Astrocyte of the hippocampus (primary cell): ENCODE measurements around the gene MROH7.

Experiments used
- DNase-seq: peaks from one replicate; pipeline ENCODE4 v3.0.0; 2011; ENCODE audit warnings: low read depth, low spot score

MROH7 gene

DNA sequence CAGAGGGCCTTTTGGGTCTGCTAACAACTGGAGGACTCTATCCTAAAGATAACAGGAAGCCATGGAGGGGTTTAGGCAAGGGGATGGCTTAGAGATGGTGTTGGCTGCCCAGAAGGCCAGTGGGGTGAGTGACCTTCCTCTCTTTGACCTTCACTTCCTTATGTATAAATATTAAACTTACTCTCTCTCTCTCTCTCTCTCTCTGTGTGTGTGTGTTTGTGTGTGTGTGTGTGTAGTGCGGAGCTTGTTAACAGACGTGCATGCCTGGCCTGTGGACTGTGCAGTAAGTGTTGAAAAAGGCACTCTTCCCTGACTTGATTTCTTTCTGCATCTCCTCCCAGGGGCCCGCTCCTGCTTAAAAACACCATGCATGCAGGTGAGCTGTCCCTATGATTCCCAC is 10.0 kb downstream of the MROH7 start:
- no peak for DNase-seq

DNA sequence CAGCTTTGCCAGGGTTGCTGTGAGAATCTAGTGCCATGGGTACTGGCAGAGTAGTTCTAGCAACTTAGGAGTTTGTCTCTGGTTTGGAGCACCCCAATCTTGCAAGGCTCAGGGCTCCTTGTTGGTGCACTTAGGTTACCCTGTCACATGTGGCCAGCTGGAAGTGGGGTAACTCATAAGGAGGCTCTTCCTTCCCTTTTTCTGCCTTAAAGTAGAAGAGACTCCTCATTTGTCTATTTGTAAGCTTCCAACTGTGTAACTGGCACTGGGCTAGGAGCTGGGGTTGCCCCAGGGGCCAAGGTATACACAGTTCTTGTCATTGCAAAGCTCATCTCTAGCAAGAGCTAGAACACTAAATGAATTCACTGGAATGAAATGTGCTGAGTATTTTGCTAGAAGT is 10.6 kb downstream of the MROH7 start:
- no peak for DNase-seq

DNA sequence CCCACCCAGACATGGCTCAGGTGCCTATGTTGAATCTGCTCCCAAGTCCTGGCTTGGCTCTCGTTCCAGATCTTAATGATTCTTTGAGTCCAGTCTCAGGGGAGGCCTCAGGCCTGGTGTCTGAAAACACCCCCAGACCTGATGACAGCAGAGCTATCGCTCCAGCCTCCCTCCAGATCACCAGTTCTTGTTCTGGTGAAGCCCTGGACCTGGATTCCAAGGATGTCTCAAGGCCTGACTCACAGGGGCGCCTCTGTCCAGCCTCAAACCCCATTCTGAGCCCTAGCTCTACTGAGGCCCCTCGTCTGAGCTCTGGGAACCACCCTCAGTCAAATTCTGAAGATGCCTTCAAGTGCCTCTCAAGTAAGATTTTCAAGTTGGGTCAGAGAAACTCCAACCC is 11.4 kb downstream of the MROH7 start:
- DNase-seq = peak; percentile 9

DNA sequence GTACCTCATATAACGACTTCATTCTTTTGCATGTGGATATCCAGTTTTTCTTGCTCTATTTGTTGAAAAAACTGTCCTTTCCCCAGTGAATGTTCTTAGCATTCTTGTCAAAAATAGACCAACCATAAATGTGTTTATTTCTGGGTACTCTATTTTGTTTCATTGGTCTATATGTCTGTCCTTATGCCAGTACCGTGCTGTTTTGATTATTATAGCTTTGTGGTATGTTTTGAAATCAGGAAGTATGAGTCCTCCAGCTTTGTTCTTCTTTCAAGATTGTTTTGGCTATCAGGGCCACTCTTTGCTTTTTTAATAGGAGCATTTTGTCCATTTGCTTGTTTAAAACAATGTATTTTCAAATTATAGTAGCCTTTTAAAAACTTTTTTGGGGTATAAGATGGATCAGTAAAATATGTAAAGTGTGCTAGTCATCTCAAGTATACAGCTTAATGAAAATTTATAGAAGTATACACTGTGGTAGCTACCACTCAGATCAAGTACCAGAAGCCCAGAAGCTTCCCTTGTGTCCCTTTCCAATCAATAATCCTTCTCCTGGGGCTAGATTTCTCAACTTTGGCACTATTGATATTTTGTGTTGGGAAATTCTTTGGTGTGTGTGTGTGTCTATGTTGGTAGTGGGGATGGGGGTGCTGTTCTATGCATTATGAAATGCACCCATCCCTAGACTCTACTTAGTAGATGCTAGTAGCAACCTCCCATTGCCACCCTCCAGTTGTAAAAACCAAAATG is 16.8 kb downstream of the MROH7 start:
- DNase-seq = no peak

DNA sequence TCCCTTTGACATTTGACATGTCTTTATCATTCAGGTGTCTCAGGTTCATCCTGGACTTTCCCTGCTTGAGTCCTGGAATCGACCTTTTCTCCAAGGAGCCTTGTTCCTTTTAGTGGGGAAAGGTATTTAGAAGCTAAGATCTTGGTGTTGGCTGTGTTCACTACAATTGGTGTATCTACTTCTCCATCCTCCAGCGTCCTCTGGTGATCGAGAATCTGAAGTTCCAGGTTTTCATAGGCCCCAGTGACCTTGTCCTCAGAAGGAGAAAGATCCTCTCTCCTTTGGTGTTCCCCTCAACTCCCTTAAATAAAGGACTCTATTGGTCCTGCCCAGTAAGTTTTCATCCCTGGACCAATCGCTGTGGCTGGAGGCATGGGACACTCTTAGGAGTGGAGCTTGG is 22.1 kb downstream of the MROH7 start:
- DNase-seq = no peak

DNA sequence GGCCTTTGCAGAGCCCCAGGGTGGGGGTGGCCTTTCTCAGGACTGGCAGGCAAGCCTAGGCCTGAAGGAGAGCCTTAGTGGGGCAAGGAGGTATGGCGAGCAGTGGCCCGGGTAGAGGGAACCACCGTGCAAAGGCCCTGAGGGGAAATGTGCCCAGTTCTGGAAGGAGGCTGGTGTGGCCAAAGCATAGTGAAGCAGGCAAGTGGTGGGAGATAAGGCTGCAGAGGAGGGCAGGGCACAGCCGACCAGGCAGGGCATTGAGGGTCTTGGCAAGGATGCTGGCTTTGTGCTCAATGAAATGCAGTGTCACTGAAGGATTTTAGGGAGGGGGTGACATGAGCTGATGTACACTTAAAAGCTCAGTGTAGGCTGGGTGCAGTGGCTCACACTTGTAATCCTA is 22.8 kb downstream of the MROH7 start:
- DNase-seq = no peak

DNA sequence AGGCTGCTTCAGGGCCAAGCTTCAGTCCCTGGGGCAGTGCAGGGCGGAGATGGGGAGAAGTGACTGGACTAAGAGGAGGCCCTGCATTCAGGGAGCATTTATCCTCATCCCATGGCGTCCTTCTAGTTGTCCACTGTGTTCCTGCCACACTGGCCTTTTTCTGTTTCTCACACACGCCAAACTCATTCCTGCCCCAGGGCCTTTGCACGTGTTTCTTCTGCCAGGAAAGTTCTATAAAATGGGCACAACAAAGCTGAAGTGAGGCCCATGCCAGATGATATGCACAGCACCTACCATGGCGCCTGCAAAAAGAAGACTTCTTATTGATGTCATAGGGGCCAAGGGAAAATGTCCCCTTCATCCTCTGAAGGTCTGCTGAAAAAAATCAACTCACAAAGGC is 24.3 kb downstream of the MROH7 start:
- no peak for DNase-seq

DNA sequence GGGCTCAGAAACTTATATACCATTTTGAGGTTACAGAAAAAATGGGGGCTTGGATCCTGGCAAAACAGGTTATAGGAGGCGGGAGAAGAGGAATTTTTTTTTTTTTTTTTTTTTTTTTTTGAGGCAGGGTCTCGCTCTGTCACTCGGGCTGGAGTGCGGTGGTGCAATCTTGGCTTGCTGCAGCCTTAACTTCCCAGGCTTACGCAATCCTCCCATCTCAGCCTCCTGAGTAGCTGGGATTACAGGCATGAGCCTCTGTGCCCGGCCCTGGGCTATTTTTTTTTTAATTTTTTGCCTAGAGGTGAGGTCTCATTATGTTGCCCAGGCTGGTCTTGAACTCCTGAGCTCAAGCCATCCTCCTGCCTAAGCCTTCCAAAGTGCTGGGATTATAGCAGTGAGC is 24.7 kb downstream of the MROH7 start:
- no peak for DNase-seq

DNA sequence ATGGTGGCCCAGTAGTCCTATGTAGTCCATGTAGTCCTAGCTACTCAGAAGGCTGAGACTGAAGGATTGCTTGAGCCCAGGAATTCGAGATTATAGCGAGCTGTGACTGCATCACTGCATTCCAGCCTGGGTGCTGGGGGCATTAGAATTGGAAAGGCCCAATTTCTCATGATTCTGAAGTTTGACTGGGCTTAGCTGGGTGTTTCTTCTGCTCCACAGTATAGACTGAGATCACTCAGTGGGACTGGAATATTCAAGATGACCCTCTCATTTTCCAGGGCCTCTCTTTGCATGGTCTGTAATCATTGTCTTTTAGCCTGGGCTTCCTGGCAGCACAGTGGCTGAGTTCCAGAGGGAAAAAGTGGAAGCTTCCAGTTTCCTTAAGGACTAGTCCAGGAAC is 26.2 kb downstream of the MROH7 start:
- DNase-seq = no peak

DNA sequence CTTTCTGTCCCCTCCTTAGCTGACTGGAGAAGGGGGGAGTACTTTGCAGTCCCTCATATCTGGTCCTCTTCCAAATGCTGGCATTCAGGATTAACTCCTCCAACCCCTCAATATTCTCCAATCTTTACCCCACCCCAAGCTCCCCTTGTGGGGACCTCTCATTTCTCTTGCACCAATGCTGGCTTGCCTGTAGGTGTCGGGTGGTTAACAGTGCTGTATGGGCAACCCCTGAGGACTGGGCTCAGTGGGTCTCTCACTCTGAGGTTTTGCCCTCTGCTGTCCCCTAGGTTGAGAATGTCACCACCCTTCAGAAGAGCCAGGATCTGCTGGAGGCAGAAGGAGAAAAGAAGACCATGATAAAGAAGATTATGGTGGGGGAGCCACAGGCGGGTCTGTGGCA is 27.0 kb downstream of the MROH7 start:
- DNase-seq = no peak

DNA sequence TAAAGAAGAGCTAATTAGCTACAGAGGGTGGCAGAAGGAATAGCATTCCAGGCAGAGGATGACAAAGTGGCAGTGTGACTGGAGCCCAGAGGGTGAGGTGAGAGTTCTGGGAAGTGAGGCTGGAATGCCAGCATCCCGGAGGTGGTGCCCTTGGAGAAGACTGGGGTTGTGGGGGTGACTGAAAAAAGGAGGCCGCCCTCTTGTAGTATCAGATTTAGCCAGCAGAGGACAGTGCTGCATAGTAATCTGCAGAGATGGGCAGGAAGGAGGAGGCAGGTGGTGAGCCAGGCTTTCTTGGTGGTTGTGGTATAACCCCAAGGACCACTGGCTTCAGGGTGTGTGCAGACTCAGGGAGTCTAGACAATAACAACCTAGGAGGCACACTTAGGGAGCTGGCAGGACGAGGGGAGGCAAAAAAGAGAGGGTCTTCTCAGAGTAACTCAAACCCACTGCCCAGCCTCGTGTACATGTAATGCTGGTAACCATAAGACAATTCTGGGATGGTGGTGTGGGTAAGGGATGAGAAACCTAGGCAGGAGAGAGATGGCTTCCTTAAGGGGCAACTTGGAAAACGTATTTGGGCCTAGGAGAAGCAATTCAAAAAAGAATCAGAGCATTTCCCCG is 30.5 kb downstream of the MROH7 start:
- peak; percentile 68 for DNase-seq

DNA sequence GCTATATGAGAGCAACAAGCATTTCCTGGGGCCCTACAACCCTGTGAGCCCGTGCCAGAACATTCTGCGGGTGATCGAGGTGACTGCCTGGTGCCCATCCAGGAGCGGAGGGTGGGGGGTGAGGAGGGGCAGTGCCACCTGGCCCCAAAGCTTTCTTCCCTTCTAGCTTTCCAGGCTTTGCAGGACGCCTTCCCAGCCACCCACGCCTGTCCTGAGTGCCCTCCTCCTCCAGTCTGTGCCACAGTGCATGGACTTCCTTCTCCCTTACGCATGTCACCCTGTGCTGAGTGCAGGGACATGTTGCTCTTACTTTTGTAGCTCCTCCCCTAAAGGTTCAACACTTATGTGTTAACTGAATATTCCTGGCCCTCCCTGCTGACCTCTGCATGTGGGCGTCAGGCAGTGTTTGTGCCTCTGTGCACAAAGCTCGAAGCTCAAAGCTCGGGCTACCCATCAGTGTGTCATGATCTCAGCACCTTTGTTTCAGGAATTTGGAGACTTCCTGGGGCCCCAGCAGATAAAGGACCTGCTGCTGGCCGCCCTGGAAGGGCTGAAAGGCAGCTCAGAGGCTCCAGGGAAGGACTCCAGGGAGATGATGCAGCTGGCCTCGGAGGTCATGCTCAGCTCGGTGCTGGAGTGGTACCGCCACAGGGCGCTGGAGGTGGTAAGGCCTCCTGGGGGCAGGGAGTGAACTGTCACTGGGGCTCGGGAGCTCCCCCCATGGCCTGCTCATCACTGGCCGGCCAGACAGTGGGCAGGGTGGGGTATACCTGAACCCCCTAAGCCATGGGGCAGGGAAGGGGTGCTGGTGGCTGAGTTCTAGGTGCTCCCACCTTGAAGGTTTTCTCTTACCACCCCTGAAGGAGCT is 37.4 kb downstream of the MROH7 start:
- DNase-seq = no peak

DNA sequence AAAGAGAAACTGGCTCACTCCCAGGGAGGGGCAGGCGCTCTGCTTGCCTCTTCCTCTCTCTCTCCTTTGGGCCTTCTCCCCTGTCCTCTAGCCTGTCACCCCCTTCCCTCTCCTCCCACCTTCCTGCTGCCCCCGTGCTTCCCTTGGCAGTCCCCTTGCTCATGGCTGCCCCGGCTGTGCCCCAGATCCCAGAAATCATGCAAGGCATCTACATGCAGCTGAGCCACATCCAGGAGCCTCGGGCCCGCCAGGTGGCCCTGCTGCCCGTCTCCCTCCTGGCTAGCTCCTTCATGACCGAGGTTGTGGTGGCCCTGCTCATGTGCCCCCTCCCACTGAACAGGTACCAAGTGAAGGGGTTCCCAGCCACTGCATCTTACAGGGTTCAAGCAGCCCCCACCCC is 38.1 kb downstream of the MROH7 start:
- no peak for DNase-seq

DNA sequence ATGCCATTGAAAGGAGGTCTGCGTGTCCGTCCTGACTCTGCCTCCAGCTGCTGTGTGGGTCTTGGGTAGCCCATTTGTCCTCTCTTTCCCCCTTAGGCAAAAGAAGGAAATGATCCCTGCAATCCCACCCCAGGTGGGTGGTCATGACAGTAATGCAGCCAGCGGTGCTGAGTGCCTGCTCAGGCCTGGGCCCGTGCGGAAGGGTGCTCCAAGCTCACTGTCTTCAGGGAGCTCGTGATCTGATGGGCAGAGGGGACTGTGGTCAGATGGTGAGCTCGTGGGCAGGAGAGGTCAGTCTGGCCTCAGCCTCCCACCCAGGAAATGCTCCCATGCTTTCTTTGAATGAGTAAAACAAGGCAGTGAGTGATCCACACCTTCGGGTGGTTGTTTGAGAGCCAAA is 38.8 kb downstream of the MROH7 start:
- DNase-seq = no peak

DNA sequence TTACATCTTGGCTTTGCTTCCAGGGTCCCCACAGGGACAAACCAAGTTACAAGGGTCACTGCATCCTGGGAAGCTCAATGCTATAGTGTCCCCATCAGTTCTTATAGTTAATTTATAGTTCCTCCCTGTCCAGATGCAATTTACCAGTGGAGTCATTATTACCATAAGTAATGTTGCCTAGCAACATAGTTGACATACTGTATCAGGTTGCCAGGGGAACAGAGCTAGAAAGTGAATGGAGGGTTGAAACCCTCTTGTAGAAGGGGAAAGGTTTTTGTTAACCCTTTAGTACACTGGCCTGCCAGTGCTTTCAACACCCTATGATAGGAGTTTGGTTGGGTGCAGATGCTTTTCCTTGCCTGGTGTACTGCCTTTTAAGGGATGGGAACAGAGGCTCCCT is 39.8 kb downstream of the MROH7 start:
- peak; percentile 11 for DNase-seq

DNA sequence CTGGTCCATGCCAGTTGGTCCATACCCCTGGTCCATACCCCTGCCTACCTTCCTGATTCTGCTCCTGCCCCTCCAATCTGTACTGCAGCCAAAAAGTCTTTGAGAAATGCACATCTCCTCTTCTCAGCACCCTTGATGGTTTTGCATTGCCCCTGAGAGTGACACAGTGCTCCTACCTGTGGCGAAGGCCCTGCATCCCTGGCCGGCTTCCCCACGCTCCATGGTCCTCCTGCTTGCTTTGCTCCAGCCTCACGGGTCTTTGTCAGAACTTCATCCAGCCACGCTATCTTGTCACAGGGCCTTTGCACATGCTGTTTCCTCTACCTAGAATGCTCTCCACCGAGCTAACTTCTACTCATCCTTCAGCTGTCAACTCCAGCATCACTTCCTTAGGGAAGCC is 41.9 kb downstream of the MROH7 start:
- DNase-seq = no peak

DNA sequence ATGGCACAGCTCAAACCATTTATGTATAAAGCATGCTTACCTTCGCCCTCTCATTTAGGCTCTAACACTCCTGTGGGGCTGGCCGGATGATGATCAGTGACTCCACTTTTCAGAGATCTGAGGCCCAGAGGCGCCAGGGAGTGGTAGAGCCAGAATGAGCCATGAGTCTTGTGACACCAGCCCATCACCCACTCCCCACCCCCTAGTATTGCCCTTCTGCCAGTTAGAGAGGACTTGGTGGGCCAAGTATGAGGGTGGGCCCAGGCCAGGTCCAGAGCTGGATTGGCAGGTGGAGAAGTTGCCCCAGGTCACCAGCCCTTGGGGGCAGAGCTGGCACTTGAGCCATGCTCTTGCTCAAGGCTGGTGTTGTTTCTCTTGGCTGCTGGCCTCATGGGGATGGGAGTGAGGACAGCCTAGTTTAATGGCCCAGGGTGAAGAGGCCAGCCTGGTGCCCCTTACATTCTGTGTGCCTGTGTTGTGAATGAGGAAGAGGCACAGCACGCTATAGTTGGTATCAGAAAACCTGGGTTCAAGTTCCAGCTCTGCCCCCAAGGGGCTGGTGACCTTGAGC is 43.8 kb downstream of the MROH7 start:
- DNase-seq = no peak

DNA sequence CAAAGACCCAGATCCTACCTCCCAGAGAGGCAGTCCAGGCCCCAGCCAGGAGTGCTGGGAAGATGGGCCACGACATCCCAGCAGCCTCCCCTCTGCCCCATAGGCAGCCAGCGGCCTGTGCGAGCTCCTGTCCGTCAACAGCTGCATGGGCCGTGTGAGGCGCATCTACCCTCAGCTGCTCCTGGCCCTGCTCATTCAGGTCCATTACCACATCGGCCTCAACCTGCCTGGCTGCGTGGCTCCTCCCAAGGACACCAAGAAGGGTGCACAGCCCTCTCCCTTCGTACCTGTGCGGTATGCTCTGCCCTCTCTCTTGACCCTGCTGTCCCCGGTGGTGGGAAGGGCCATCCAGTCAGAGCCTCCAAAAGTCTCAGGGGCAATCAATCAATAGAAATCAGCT is 44.6 kb downstream of the MROH7 start:
- DNase-seq = no peak

DNA sequence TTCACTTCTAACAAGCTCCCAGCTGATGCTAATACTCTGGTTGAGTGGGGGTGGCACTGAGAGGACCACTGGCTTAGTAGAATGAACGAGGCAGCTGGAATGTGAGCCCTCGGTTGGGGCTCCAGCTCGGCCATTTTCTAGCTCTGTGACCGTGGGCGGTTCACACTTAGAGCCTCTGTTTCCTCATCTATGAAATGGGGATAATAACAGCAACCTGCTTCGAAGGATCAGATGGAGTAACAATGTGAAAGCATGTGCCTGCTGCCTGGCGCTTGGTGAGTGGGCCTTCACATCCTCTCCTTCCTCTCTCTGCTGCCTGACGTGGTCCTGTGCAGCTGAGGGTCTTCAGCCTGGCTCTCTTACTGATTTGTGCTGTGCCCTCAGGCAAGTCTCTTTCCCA is 53.2 kb downstream of the MROH7 start:
- DNase-seq = no peak

DNA sequence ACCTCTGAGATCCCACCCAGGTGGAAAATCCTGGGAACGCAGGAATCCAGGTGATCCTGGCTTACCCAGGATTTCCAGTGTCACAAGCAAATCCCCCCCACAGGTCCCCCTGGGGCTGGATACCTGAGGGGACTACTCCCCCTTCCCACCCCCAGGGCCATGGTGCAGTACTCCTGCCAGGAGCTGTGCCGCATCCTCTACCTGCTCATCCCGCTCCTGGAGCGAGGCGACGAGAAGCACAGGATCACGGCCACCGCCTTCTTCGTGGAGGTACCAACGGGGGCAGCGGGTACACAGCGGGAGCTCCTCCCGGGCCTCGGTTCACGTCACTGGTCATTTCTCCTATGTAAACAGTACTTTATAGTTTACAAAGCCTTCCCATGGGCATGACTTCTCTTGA is 53.6 kb downstream of the MROH7 start:
- no peak for DNase-seq

DNA sequence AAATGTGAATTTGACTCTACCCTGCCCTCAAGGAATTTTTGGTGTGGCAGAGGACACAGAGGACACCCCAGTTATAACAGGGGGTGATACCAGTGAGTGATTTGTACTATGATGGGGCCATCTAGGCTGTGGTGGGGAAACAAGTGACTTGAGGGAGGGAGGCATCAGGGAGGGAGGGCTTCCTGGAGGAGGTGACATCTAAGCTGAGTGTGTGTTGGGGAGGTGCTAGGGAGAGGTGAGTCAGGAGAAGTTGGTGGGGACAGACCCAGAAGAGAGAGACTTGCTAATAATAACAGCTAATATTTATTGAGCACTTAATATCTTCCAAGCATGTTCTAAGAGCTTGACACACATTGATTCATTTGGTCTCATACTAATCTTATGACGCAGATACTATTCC is 54.2 kb downstream of the MROH7 start:
- no peak for DNase-seq

DNA sequence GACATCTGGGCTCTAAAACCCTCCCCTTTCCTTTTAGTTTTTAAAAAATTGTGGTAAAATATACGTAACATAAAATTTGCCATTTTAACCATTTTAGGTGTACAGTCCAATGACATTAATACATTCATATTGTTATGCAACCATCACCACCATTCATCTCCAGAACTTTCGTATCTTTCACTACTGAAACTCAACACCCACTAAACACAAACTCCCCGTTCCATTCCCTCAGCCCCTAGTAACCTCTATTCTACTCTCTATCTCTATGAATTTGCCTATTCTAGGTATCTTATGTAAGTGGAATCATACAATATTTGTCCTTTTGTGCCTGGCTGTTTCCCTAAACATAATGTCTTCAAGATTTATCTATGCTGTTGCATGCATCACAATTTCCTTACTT is 54.7 kb downstream of the MROH7 start:
- no peak for DNase-seq
